GM18873 (cell line): ENCODE results near the gene PITPNM1.
"Not testable (repeated sequence)": the region's sequence is repeated elsewhere in the genome, so short reads cannot be mapped to it uniquely, and the experiment has no call there.

ENCODE experiments used
- ATAC-seq: cut with Tn5 transposase; IDR thresholded peaks from one replicate; pipeline ENCODE4 v1.9.1; 2021; ENCODE audit warnings: mild to moderate bottlenecking, moderate library complexity, moderate number of reproducible peaks; ENCODE audit not compliant: unreplicated experiment, low FRiP score

The PITPNM1 gene

DNA sequence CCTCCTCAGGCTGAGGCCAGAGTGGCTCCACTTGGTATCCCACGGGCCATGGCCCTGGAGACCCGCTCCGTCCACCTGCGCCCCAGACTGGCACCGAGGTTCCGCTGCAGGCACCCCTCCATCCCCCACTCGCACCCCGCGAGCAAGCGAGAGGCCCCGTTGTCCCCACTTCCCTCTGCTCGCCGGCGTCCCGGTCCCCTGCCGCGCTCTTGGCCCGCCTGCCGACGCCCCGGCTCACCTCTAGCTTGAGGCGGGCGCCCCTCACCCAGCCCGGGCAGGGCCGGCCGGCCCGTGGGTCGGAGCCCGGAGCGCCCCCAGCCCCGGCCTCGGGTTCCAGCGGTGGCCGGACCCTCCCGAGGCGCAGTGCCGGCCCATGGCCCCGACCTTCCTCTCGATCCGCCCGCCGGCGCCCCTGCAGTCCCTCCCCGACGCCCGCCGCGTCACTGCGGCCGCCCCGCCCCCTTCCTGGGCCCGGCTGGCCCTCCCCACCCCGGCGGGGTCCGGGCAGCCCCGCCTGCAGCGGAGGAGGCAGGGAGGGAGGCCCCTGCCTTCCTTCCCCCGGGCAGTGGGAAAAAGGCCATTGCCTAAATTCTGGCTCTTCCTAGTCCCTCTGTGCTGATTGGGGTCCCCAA lies at the start of gene PITPNM1:
Gene PITPNM1 (minus strand): TSS at position 414 of the 632 bp plus-strand sequence. CDS start 1,183 bp downstream, outside the sequence.
- no peak for ATAC-seq

DNA sequence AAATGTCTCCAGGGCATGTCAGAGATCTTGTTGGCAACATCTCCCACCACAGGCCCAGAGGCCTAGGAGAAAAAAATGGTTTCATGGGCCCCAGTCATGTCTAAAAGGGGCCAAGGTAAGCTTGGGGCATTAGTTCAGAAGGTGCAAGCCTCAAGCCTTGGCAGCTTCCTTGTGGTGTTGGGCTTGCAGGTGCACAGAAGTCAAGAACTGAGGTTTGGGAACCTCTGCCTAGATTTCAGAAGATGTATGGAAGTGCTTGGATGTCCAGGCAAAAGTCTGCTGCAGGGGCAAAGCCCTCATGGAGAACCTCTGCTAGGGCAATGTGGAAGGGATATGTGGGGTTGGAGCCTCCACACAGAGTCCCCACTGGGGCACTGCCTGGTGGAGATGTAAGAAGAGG lies 46.5 kb upstream of the PITPNM1 start:
- ATAC-seq = not testable (repeated sequence)

DNA sequence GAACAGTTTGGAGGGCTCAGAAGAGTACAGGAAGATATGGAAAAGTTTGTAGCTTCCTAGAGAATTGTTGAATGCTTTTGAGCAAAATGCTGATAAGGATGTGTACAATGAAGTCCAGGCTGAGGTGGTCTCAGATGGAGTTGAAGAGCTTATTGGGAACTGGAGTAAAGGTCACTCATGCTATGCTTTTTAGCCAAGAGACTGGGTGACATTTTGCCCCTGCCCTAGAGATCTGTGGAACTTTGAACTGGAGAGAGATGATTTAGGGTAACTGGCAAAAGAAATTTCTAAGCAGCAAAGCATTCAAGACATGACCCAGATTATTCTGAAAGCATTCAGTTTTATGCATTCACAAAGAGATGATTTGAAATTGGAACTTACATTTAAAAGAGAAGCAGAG lies 46.0 kb upstream of the PITPNM1 start:
- no peak for ATAC-seq

DNA sequence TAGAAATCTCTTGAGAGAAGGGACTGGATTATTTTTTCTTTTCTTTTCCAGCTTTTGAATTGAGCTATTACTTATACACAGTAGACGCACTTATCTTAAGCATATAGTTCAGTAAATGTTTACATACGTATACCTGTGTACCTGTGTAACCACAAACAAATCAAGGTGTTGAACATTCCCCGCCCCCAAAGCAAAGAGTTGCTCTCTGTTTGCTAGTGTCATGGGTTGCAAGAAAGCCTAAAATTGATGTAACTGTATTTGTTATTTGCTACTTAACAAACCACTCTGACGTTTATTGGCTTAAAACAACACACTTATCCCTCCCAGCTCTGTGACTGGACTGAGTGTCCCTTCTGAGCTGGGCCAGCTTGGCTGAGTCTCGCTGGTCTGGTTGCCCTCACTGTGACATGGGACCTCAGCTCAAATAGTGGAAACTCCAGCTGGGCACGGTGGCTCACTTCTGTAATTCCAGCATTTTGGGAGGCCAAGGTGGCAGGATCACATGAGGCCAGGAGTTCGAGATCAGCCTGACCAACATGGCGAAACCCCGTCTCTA lies 43.5 kb upstream of the PITPNM1 start:
- ATAC-seq = no peak

DNA sequence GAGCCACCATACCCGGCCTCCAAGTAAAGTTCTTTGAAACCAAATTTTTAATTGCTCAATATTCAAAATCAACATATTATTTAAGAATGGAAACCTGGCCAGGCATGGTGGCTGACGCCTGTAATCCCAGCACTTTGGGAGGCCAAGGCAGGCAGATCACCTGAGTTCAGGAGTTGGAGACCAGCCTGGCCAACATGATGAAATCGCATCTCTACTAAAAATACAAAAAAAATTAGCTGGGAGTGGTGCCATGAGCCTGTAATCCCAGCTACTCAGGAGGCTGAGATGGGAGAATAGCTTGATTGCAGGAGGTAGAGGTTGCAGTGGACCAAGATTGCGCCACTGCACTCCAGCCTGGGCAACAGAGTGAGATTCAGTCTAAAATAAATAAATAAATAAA lies 42.9 kb upstream of the PITPNM1 start:
- not testable (repeated sequence) for ATAC-seq

DNA sequence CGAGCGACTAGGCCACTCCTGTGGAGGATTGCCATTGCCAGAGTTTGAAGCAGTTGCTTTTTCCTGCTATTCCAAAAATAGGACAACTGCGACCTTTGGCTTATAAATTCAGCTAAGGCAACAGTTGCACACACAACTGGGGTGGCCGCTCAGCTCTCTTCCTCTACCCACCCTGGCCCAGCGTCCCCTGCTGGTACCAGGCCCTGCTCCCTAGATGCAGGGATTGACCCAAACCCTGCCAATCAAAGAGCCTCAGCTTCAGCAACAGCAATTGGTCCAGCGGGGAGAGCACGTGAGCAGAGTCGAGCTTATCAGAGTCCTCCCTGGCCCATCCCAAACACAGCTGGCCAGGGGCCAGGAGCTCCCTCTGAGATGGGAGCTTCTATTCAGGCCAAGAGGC lies 40.1 kb upstream of the PITPNM1 start:
- no peak for ATAC-seq

DNA sequence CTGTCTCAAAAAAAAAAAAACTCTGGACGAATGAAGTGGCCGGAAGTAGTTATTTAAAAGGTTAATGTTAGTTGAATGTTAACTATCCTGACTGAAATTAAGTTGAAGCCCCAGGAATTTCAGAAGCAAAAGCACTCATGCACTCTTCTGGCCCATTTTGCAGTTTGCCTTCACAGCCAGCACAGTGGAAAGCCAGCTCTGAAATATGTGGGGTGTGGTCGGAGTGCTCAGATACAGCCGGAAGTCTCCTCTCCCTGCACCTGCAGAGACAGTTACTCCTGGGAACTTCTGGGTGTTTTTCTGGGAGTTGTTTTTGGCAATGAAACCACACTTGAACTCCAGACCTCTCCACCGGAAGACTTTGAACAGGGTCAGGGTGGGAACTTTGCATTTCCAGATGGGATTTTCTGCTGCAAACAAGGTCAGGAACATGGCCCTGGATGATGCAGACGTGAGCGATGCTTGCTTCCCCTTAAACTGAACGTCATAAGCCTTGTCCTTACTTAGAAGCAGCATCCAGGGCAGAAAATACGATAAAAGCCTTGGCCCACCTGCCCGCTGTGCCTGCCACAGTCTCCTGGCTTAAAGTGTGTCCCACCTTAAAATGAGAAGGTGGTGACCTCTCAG lies 39.6 kb upstream of the PITPNM1 start:
- no peak for ATAC-seq

DNA sequence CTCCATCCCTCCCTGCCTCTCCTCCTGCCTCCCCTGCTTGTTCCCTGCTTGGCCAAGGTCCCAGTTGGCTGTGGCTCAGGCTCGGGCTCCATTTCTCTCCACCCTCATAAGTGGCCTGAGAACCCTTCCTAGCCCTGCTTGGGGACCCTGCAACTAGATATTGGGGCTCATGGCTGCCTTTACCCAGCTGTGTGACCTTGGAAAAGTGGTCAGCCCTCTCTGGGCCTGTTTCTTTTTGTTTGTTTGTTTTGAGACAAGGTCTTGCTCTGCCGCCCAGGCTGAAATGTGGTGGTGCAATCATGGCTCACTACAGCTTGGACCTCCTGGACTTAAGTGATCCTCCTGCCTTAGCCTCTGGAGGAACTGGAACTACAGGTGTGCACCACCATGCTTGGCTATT lies 38.4 kb upstream of the PITPNM1 start:
- no peak for ATAC-seq

DNA sequence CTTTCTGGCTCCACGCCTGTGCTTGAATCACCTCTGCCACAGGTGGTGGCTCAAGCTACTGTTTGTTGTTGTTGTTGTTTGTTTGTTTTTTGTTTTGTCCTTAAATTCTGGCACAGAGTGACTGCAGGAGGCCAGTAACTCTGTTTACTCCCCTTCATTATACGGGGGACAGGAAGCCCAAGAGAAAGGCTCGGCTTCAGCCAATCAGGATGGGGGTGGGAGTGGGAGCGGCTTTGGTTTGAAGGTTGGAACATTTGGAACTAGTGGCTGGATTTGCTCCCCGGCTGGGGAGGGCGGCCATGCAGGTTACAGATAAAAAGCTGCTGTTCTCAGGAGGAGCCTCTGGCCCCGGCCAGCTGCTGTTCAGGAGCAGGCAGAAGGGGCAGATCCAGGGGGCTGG lies 37.8 kb upstream of the PITPNM1 start:
- ATAC-seq = no peak

DNA sequence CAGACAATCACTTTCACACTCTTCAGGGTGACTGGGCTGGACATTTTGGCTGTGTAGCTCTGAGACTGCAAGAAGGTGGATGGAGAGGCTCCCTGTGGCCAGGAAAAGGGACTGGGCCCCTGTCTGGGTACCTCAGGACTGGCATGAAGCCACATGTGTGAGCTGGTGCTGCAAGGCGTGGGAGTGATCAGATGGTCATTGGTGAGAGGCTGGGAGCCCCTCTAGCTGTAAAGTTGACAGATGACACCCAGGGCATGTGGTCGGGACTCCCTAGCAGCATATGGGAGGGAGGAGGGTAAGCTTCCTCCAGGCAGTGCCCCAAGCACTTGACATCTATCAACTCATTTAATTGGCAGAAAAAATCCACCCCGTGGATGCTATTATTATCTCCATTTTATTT lies 37.0 kb upstream of the PITPNM1 start:
- ATAC-seq = no peak

DNA sequence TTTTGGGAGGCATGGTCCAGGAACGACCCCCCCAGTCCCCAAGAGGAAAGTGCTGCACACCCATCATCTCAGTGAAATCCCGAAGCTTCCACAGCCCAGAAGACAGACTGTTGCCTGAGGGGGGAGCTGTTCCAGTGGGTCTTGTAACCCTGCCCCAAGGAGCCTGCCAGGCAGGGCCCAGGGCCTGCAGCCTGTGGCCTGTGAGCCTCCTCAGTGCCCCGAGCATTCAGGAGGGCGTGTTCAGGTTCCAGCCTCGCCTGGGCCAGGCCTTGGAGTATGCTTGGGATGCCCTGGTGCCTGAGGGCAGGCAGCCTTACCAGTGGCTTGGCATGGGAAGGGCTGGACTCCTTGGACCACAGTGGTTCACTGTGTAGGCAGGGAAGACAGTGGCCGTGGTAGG lies 36.0 kb upstream of the PITPNM1 start:
- no peak for ATAC-seq

DNA sequence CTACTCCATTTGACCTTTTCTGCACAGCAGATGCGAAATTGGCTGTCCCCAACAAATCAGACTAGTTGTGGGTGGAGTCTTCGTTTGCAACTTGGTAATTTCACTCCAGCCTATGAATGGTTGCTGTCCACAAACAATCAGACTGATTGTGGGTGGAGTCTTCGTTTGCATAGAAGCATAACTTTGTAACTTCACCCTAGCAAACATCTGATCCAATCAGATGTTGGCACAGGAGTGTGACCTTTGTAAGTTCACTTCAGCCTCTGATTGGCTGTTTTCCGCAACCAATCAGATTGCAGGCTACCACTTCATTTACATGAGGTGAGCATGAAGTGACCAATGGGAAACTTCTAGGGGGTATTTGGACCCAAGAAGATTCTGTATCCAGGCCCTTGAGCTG lies 34.4 kb upstream of the PITPNM1 start:
- no peak for ATAC-seq

DNA sequence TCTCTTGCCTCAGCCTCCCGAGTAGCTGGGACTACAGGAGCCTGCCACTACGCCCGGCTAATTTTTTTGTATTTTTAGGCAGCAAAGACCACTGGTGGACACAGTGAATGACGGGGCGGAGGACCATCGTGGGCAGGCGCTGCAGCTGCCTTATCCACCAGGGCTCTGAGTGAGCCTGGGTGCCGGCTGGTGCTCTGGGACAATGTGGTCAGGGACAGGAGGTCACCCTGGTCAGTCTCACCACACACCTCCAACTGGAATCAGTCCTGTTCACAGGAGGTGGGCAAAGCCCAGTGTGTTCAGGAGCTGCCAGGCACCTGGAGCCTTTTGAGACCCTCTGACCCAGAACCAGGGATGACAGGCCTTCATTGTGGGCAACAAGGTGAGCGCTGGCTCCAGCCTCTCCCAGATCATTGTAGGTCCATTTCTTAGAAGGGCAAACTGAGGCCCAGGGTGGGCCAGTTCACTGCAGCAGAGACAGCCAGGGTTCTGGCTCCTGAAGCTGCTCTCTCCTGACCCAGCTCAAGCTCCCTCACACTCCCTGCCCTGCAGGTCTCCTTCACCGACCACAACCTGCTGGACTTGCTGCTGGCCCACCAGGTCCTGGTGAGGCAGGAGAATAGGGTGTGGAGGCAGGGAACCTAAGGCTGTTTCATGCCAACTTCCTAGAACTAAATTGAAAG lies 33.8 kb upstream of the PITPNM1 start:
- no peak for ATAC-seq

DNA sequence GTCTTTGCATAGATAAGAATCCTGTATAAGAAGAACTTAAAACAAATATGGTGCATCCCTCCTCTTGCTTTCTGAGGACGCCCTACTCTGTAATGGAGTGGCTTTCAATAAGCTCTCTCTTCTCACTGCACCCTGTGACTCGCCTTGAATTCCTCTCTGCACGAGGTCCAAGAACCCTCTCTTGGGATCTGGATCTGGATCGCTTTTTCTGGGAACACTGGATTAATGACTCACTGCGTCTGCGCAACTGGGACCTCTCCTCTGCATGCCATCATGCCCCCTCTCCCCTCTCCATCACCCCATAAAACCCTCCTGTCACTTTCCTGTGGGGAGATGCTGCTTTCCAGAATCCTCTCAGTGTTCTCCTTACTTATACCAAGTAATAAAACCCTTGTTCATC lies 33.1 kb upstream of the PITPNM1 start:
- ATAC-seq = no peak

DNA sequence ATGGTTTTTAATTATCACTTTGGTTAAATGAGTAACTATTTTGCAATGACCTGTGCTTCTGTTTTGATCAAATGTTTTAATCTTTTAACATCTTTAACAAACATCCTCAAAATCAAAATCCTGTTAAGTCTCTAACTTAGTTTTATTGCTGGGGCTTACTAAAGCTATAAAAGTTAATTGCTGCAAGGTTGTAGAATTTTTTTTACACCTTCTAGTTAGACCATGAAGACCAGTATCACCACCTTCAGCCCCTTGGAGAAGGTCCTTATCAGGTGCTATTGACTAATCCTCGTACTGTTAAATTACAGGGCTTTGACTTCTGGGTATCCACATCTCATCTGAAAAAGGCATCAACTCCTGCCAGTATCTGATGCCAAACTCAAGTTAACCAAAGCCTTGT lies 30.4 kb upstream of the PITPNM1 start:
- ATAC-seq = no peak

DNA sequence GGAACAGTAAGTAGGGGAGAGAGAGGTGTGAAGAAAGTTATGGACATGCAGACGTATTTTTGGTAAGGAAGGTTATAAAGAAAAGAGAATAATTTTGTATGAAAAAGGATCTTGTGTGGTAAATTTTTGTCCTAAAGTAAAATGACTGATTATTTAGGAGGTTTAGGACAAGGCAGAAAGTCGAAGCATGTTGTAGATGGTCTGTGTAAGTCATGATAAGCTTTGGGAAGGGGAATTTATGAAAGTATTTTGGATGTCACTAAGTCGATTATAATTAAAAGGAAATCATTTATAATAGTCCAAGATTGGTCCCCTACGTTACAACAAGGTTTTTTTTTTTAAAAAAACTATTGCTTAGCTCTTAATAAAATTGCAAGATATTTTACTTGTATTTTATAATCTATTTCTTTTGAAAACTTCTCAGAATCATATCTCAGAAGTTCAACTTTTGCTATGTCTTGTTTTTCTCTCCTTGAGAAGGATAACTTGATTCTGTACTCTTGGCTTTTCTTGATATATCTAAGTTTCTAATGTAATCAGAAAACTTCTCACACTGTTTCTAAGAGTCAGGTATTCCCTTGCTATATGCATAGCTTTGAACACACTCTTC lies 29.0 kb upstream of the PITPNM1 start:
- ATAC-seq = no peak

DNA sequence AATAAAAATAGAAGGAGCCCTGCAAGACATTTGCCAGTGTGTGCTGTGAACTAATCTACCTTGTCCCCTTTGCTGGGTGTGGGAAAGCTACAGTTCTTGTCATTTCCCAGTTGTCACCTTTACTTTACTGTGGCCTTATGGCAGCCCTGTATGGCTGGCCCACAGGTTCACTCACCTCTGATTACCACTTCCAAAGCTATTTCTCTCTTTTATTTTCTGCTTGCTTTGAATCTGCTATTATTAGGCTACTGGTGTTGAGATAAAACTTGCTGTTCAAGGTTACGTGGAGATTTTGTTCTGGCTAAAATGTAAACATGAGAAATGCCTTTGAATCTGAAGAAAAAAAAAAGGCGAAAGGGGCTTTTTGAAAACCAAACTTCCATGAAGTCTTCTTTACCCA lies 27.7 kb upstream of the PITPNM1 start:
- no peak for ATAC-seq

DNA sequence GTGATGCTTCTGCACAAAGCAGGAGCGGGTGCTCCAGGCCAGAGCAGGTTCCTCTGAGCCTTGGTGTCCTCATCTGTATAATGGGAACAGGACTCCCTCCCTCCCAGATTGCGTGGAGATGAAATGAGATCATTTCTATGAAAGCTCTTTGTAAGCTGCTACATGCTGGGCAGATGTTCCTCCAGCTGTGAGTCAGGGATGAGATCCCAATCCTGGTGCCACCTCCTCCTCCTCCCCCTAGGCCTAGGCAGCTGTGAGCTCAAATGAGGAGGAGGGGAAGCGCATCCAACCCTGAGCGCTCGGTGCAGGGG lies 25.1 kb upstream of the PITPNM1 start:
- ATAC-seq = no peak

DNA sequence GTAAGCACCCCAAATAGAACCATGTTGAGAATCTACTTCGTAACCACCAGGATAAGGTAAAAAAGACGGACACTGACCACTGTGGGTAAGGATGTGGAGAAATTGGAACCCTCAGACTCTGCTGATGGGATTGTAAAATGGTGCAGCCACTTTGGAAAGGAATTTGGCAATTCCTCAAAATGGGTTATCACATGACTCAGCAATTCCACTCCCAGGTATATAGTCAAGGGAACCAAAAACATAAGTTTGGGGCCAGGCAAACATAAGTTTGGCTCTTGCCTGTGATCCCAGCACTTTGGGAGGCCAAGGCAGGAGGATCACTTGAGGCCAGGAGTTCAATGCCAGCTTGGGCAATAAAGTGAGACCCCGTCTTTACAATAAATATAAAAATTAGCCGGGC lies 23.2 kb upstream of the PITPNM1 start:
- no peak for ATAC-seq

DNA sequence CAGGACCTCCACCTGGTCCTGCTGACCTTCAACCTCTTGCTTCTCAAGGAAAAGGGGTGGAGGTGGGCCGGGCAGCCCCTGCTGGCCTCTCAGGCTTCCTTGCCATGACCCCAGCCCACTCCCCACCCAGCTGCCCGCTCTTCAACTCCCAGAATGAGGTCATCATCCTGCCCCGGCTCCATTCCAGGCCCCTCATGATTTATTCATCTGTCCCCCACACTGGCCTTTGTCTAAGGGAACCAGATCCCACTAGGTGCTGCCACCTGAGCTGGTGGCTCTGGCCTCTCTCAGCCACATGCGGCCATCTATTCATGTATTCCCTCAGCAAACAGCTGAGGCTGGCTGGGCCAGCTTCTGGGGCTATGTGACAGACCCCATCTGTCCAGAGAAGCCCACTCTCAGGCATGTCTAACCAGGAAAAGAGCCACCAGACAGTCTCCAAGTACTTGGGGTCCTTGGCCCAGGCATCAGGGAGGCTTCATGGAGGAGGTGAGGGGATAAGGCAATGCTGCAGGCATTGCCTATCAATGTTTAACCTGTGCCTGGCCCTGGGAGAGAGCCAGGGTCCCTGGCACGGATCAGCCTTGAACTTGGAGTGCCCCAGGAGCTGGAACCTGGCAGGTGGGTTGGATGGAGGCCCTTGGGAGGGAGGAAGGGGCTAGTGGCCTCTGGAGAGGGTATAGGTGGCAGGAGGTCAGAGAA lies 20.3 kb upstream of the PITPNM1 start:
- ATAC-seq = no peak

DNA sequence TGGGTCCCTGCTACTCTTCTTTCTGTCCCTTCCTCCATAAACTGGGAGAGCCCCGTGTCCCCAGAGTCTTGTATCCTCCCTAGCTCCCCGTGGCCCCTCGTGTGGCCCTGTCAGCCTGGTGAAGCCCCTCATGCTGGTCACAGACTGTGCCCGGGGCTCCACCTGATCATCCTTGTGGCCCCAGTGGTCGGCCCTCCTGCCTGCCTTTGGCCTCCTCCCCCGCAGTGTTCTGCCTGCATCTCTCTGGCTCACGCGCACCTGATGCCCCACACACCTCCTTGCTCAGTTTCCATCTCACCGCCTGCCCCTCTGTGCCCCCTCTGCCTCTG lies 19.3 kb upstream of the PITPNM1 start:
- ATAC-seq = no peak
